GM21360 (cell line): Measurements from ENCODE around the gene PRPF6.
A peak's percentile ranks its signal among the peaks of the same experiment; 100 is the strongest.
"Not testable (repeated sequence)": the region's sequence is repeated elsewhere in the genome, so short reads cannot be mapped to it uniquely, and the experiment has no call there.

Experiments used
- ATAC-seq: cut with Tn5 transposase; IDR thresholded peaks from one replicate; pipeline ENCODE4 v1.9.1; 2021; ENCODE audit warnings: mild to moderate bottlenecking, moderate library complexity; ENCODE audit not compliant: unreplicated experiment

PRPF6 gene

DNA sequence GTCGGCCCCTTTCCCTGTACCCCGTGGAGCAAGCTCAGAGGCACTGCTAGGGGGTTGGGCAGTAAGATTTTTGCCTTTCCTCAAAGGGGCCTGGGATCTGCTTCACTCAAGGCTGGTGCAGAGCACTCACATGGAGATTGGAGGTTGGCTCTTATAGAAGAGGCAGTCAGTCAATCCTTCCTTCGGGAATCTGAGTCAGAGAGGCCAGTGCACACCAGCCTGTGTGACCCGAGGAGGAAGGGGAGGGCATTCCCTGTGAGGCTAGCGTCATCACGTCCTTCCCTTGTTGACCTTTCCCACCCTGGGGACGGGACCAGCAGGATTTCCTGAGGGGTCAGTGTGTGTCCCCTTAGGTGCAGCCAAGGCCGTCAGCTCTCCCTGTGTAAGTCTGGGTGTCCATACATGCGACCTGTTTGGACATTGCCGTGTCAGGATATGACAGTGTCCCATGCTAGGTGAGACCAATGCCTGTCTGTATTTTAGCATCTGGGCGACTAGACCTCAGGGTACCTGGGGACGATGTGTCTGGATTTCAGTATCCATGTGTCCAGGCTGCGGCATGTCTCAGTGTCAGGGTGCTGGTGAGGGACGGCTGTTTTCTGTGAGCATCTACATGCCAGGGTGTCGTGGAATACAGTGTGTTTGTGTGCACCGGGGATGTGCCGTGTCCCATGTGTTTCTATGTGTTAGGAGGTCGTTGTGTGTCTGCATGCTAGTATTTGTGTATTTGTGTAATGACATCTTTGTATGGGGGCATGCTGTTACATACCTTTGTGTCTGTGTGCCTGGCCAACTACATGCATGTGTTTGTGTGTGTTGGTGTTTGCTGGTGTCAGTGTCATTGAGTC lies 8.4 kb upstream of the PRPF6 start:
- ATAC-seq = no peak

DNA sequence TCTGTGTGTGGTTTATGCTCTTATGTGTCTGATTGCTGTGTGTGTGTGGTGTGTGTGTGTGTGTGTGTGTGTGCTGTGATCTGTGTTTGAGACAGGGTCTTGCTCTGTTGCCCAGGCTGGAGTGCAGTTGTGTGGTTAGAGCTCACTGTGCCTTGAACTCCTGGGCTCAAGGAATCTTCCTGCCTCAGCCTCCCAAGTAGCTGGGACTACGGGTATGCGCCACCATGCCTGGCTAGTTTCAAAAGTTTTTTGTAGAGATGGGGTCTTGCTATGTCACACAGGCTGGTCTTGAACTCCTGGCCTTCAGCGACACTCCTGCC lies 7.8 kb upstream of the PRPF6 start:
- ATAC-seq = no peak

DNA sequence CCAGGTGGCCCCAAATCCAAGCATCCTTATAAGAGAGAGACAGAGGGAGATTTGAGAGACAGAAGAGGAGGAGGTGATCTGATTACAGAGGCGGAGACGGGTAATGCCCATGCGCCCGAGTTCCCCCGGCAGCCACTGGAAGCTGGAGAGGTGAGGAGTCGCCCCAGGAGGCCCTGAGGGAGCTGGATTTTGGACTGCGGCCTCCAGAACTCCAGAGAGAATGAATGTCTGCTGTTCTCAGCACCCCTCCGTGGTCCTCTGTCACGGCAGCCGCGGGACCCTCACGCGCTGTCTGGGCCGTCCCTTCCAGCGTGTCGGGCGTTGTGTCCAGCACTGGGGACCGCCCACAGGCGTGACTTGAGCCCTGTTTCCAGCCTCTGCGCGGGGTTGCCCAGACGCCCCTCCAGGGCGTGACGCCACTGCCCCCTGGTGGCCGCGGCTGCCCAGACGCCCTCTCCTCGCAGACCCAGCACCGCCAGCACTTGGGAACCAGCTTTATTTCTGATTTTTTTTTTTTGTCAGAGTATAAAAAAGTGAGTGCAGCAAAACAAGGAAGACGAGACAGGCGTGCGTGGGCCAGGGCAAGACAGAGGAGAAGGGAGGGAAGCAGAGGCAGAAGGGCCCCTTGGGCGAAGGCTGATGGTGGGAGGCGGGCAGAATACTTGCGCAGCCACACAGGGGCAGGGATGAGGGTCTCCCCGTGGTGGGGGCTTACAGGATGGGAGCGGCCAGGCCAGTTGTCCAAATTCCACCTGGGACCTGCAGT lies 7.1 kb upstream of the PRPF6 start:
- no peak for ATAC-seq

DNA sequence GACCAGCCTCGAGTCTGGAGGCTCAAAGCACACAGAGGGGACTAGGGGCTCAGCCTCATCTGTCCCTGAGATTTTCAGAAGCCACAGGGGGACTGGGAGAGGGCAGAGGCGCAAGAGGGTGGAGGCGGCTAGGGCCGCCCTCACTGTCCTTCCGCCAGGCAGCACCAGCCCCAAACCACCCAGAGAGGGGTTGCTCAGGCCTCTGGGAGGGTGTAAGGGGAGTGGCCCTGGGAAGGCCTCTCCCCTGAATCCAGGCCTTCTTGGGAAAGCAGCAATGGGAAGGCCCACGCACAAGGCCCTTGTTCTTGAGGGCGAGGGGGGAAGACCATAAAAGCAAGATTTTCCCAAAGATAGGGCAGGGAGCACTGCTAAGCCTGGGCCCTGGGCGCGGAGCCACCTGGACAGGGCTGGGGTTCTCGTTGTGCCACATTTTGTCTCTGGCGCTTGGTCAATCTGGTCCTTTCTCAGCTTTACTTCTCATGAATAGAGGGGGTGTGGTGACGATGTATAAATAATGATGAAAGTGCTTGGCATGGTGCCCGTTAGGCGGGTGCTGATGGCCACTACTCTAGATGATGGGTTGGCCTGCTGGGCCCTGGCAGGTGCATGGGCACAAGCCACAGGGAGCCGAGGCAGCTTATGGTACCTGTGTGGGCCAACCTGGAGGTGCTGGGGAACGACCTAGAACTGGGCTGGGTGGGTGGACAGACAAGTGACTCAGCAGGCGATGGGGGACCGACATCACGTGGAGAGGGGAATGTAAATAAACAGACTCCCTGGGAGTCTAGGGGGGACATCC lies 6.3 kb upstream of the PRPF6 start:
- ATAC-seq = no peak

DNA sequence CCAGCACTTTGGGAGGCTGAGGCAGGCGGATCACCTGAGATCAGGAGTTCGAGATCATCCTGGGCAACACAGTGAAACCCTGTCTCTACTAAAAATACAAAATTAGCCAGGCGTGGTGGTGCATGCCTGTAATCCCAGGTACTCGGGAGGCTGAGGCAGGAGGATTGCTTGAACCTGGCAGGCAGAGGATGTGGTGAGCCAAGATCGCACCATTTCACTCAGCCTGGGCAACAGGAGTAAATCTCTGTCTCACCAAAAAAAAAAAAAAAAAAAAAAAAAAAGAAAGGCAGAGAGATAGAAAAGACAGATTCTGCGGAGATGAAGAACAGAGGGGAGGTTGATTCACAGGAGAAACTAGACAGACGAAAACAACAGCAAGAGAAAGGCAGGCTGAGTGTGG lies 4.4 kb upstream of the PRPF6 start:
- ATAC-seq = not testable (repeated sequence)

DNA sequence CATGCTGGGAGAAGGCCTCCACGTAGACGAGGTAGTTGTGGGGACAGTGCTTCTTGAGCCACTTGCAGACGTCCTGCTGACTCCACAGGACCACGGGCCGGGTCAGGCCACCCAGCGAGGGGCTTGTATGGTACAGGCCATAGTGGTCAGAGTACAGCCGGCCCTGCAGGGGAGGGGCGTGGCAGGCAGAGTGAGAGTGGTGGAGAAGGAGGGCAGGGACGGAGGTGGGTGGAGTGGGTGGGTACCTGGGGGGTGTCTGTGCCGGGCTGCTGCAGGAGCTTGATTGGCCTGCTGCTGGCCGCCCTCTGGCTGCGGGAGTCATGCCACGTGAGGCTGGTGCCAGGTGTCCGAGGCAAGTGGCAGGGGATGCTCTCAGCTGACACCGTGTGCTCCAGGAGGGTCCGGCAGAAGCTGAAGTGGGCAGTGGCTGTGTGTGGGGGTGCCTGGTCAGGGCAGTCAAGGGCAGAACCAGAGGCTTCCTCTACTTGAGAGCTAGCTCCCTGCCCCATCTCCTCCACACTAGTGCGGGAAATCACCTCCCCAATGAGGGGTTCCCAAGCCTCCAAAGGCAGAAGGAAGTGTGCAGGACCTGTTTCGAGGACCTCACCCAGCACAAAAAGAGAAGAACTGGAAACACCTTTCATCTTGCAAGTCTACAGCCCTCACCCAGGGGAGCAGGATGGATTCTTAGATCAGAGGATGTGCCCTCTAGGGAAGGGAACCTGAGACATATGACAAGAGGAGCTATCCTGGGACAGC lies 3.8 kb upstream of the PRPF6 start:
- no peak for ATAC-seq

DNA sequence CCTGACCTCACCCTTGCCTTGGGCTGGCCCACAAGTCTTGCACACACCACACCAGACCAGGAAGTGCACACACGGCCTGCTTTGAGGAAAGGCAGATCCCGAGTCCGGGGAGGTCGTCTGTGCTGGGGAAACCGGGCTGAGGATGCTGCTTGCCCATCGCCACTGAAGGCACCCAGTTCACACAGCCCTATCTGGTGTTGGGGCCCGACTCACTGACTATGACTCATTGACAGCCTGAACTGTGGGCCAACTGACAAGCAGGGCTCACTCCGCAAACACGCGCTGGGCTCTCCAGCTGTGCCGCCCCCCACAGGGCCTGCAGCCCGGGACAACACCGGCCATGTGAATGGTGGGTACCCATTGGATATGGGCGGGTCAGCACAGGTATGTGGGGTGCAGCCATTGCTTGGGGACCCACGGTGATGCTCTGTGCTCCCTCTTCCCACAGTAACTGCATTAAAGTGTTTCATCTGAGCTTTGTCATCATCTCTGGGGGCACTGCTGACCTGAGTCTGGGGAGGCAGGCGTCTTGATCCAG lies 3.1 kb upstream of the PRPF6 start:
- no peak for ATAC-seq

DNA sequence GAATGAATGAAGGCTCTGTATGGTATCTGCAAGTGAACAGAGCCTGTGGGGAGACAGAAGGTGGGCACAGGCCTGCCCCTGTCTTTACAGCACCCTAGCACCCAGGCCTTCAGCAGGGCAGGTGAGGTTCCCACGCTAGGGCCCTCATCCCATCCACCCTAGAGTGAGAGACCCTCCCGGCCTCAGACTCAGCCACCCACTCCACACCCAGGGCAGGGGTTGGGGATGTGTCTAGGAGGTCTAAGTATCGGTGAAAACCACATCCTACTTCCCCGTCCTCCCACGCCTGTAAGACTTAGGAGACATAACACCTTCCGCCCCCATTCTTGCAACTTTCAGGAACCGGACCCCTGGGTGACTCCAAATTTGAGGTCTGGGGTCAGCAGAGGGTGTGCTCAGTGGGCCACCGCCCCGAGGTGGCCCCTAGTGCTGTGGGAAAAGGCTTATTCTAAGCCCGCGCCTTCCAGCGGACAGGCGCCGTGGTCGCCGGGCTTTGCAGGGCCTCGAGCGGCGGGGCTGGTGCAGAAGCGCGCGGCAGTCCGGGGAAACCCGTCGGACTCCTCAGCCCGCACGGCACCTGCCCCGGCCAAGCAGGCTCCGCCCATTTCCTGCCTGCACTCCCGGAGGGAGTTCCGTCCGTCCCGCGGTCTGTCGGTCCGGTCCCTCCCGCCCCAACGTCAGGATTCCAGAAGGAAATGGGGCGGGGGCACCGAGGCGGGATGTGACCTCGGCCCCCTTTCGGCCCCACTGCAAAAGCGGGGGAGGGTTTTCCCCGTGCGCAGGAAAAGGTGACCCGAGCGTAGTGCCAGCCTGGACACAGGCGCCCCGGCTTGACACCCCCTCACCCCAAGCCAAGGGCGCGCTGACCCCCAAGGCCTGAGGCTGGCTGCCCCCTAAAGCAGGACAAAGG lies 2.4 kb upstream of the PRPF6 start:
- ATAC-seq = peak; percentile 26

DNA sequence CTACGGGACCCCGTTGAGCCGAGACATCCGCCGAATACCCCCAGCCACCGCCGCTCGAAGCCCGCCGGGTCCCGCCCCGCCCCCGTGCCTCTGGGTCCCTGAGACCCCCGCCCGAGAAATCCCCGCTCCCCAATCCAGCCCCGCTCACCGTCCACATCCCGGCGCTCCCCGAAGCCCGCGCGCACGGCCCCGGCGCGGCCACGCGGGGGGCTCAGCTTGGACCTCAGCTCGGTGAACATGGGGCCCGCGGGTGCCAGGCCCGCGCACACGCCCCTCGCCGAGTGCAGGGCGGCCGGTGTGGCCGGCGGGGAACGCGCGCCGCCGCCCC lies 1.7 kb upstream of the PRPF6 start:
- ATAC-seq = no peak

DNA sequence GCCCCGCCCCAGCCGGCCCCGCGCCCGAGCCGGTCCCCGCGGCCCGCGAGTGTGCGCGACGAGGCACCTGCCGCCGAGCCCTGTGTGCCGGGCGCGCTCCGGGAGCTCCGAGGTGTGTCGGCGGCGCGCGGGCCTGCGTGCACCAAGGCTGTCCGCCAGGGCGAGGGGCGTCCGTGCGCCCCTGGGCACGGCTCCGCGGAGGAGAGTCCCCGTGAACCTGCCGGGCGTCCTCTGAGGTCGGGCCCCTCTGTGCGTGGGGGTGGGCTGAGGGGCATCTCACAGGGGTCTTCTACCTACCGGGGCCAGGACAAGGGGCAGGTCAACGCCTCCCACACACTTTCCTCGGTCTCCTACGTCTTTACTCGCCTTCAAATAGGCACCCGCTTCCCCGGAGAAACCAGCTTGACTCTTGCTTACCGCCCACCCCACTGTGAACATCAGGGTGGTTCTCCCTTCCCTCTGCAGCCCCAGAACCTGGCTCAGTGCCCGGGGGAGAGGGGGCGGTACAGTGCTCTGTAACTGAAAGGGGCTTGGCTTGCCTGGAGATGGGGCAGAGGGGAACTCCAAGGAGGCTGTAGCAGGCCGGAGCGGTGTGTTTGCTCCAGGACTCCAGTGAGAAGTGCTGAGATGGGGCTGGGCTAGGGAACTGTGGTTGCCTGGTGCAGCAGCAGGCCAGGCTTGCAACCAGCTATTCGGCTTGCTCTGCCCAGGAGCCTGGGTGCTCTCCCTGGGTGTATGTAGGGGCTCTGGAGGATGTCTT lies 1.2 kb upstream of the PRPF6 start, which contains the start of gene SAMD10:
SAMD10 (minus strand) TSS at position 86 of the 760 bp plus-strand sequence. CDS start 175 bp downstream, outside the sequence.
- no peak for ATAC-seq

DNA sequence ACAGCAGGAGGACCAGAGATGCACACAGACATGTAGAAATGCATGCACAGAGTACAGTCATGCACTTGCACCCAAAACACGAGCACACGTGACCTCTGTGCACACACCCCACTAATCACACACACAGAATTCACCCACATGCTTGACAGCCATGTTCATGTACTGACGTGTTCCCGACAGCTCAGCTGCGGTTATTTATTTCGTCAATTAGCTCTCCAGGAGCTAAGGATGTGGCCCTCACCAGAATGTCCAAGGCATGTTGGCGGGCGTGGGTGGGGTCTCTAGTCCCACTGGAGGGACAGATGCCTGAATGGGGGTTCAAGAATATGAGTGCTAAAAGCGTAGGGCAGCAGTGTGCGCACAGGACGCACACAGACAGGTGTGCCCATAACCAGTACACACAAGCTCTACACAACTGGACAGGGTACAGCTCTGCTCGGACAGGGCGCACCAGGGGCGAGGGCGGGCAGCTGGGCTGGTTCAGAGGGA lies 571 bp upstream of the PRPF6 start:
- no peak for ATAC-seq

DNA sequence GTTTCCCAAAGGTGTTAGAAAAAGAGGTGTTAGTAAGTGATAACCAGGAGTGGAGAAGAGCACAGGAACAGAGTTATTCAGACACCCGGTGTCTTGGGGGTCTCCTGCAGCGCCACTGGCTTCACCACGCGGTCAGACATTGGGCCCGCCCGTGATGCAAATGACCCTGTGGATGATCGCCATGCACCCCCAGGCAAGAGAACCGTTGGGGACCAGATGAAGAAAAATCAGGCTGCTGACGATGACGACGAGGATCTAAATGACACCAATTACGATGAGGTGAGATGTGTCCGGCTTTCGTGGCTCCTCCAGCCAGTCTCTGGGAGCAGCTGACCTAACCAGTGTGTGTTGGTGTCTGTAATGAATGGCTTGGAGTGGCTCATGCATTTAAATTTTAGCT lies 2.0 kb downstream of the PRPF6 start:
- no peak for ATAC-seq

DNA sequence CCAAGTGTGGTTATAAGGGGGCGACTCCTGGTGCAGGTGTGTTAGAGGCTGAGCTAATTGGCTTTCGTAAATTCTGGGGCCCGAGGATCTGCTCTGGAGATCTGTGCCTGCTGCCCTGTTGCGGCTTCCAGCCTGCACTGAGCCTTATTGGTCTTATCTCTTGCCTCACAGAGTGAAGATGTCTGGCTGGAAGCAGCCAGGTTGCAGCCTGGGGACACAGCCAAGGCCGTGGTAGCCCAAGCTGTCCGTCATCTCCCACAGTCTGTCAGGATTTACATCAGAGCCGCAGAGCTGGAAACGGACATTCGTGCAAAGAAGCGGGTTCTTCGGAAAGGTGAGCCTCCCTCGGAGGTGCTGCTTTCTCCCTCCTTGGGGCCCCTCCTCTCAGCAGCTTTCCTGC lies 20.0 kb downstream of the PRPF6 start:
- ATAC-seq = no peak

DNA sequence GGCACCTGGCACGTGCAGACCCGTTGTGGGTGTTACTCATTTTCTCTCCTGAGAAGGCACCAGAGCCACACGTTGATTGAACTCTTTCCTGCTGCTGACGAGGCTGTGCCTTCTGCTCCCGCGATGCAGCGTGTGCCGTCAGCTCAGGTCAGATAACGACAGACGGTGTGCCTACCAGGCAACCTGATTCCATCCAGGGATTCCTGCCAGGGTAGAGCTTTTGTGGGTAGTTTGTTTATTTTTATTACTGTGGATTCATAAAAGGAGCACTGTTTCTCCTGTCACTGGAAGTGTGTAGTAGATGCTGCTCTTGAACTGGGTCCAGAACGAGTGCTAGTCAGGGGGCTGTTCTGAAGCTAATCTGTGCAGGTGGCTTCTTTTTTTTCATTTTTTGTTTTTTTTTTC lies 20.7 kb downstream of the PRPF6 start:
- ATAC-seq = no peak

DNA sequence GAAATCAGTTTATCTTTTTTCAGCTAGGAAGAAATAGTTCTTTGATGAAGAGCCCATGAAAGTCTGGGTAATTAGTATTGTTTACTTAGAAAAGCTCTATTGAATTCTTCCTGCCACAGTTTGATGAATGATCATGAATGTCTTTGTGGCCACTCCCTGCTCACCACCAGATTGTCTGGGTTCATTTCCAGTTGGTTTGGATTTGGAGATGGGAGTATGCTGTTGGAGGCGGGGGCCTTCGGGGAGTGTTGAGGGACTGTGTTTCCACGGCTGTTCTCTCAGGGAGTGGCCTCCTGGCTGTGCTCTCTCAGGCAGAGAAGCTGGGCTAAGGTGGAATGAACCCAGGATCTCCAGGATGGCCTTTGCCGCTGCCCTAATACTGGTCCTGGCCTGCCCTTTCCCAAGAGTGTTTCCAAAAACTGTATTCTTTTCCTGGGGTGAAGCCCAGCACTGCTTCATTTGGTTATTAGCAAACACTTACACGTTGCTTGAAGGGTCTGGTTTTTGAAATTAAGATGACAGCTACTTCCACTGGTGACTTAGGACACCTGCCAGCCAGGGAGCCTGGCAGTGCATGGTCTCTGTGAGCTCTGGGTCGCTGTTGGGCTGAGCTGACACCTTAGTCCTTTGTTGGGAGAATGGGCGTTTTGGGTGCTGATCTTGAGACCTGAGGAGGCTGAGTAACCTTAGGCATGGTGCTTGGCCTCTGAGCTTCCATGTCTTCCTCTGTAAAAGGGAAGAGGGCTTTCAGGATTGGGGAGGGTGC lies 23.2 kb downstream of the PRPF6 start:
- ATAC-seq = no peak

DNA sequence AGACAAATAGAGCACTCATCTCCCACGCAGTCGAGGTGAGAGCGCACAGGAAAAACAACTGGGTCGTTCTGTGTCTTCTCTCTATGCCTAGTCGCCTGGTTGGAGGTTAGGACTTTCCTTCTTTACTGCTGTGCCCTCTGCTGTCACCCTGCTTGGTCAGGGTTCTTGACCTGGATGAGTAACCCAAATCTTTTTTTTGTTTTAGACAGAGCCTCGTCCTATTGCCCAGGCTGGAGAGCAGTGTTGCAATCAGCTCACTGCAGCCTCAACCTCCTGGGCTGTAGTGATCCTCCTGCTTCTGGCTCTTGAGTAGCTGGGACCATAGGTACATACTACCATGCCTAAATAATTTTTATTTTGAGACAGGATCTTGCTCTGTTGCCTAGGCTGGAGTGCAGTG lies 24.5 kb downstream of the PRPF6 start:
- ATAC-seq = no peak

DNA sequence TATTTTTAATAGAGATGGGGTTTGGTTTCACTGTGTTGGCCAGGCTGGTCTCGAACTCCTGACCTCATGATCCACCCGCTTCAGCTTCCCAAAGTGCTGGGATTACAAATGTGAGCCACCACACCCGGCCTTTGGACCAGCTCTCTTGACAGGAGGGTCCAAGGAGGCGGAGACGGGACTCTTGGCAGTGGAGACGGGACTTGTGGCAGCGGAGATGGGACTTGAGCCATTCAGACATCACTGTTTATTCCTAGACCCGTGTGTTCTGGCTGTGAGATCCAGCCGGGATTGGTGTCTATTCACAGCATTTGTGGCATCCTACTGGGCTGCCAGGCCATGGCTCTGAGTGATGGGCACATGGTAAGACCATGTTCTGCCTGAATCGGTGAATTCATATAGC lies 25.6 kb downstream of the PRPF6 start:
- no peak for ATAC-seq

DNA sequence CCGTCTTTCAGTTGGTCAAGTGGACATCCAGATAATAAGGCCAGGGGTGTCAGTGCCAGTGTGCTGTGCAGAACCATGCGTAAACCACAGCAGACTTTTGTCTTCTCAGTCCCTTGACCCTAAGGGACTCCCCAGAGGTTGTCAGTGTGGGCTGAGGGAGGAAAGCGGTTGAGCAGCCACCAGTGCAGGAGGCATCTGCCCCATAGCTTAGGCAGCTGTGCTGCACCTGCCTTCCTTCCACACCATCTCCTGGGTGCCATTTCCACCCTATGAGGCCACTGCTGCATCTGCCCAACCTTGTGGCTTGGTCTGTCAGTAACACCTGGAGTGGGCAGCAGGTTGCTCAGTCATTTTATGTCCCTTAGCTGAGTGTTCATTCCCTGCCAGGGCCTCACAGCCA lies 26.0 kb downstream of the PRPF6 start:
- ATAC-seq = no peak
